ENCODE data around the gene HEPN1. TPM values are rescaled to one million over a fixed set of nuclear protein-coding genes. Genes with fewer than 3 reads are reported as not detected.

The HEPN1 gene
- total and polyA plus RNA-seq, 10 of the 15 experiments (the other 5 are each of a cell fraction or from before 2014, with no cell fraction given): not detected

GRCh38 chr11:124892146-124892545 lies 26.9 kb upstream of the HEPN1 start:
- ChIA-PET RAD21 (ENCODE audit: unreplicated experiment) (no interaction called here), POLR2A (no interaction called here), SMC1A (ENCODE audit: uncharacterized antibody, unreplicated experiment) (interaction anchor here (1.0 kb wide), 1 partner anchor 232 kb away, joined by 4 read pairs; no protein-coding TSS in a partner anchor), CTCF (no interaction called here)
- no peak overlapping the region for H2AFZ ChIP-seq (ENCODE audit: control insufficient read depth, low read depth, low read length)
- intact Hi-C loops (cut with micrococcal nuclease; ENCODE audit: unreplicated experiment) (no loop called here), in situ Hi-C loops (cut with MboI) (no loop called here)
- no peaks in the 10 kb centered on the region for H3K79me2 ChIP-seq (ENCODE audit: control insufficient read depth, insufficient read depth, low read length)
- ATAC-seq (no peak), FAIRE-seq (no peak), DNase-seq (ENCODE audit: low read depth, low spot score) (no peak)
- H3K4me2 ChIP-seq (ENCODE audit: control insufficient read depth, insufficient read depth): no peak overlapping the region
- TF ChIP-seq BHLHE40 (IDR thresholded peaks at IDR 0.05; ENCODE audit: borderline replicate concordance in 1 of 2, low read depth in 2 of 2, low read length in 1 of 2) (no peak), NRF1 (conservative IDR thresholded peaks at IDR 0.05; ENCODE audit: low read depth, low read length) (no peak), ASH2L (IDR thresholded peaks at IDR 0.05; ENCODE audit: borderline replicate concordance, low read depth) (no peak), CEBPZ (IDR thresholded peaks at IDR 0.05; ENCODE audit: low read depth, low read length) (no peak), IRF5 (IDR thresholded peaks at IDR 0.05; ENCODE audit: borderline replicate concordance) (no peak), BRCA1 (IDR thresholded peaks at IDR 0.05; ENCODE audit: low read depth, low read length) (no peak), NR2F1 (conservative IDR thresholded peaks at IDR 0.05) (no peak), CREB1 (IDR thresholded peaks at IDR 0.05; ENCODE audit: low read depth) (no peak), RCOR1 (conservative IDR thresholded peaks at IDR 0.05; ENCODE audit: low read depth, low read length) (no peak), ZNF384 (IDR thresholded peaks at IDR 0.05; ENCODE audit: borderline replicate concordance, low read depth, low read length) (no peak), EED (IDR thresholded peaks at IDR 0.05; ENCODE audit: low read depth) (no peak), POLR2AphosphoS2 (IDR thresholded peaks at IDR 0.05; ENCODE audit: low read depth, low read length) (no peak)
- no peaks in the 10 kb centered on the region for H3K36me3 ChIP-seq (ENCODE audit: control insufficient read depth in 2 of 2, insufficient read depth in 2 of 2, low read length in 1 of 2)
- H3K4me1 ChIP-seq (ENCODE audit: control insufficient read depth, insufficient read depth, low read length): no peaks in the 10 kb centered on the region
- 46% methylated on average over 2 of the region's 2 CpGs for WGBS (ENCODE audit: insufficient coverage, insufficient replicate concordance, low lambda C conversion rate, missing lambda C conversion rate)
- H3K27ac ChIP-seq (ENCODE audit: control insufficient read depth, insufficient read depth): no peak overlapping the region
- H3K9ac ChIP-seq (ENCODE audit: control insufficient read depth, insufficient read depth, low read length): no peak overlapping the region
- no peak overlapping the region for H3K4me3 ChIP-seq
- H3K9me3 ChIP-seq (replicated peaks; ENCODE audit: control insufficient read depth, insufficient read depth, low read length): no peaks in the 10 kb centered on the region
- no peaks in the 10 kb centered on the region for H4K20me1 ChIP-seq (ENCODE audit: control insufficient read depth, insufficient read depth)
- H3K27me3 ChIP-seq (replicated peaks in 1 of 2; ENCODE audit: control insufficient read depth in 2 of 2, insufficient read depth in 2 of 2, low read length in 1 of 2): peaks cover 0 to 2% of the 10 kb centered on the region in 2 experiments; a peak in 2 of 4 replicates
- no TSS peak for BruUV-seq (replicated peaks)

Measured in GM12878 (cell line).